CD4-positive, alpha-beta T cell treated with Interleukin-15 for 1 hour (primary cell): ENCODE measurements around the gene C4BPA.

ENCODE experiments used
- DNase-seq: peaks from one replicate; pipeline ENCODE4 v3.0.0-alpha.2; 2020

The C4BPA gene

DNA sequence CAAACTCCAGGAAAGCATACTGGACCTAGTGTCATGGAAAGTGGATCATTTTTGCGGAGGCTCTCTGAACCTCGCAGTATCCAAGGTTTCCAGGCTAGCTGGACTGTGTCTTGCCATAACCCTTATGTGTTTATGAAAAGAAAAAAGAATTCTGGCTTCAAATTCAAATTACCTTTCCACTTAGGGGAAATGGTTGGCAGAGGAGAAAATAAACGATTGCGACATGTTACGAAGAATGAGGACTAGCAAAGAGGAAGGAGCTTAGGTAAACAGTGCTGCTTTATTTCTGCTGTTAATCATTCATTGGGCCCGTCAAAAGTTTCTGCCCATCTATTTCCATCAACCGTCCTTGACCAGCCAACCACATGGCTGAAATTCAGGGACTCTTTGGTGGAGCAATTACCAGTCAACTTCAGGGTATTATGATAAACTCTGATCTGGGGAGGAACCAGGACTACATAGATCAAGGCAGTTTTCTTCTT, at the start of gene C4BPA:
Gene C4BPA (plus strand): TSS at position 342 of the 482 bp plus-strand sequence. CDS start 8,793 bp downstream, outside the sequence.
- no peak for DNase-seq

GRCh38 chr1:207054491-207054890, 49.5 kb upstream of the C4BPA start:
- no peak for DNase-seq

DNA sequence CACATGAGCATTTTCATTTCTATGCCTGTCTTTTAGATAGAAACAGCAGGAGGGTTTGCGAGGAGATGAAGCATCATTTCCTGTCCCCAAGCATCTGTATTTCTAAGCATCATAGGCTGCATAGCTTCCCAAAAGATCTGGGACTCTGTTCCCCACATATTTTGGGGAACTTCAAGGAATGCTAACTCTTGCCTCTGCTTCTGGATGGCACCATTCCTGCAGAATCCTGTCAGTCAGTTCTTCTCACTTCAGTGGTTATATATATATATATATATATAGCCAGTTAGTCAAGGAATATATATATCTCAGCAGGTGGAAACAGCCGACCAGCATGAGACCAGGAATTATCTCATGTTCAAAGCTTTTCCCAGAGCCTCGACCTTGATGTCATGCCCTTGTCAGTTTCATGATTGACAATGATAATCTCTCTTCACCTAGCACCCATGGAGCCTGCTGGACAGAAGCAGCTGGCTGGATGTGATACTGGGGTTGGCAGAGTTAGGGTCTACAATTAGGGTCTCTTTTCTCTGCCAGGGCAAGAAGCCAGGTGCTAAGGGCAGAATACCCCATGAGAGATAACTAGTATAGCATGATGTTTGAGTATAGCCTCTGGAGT, 48.5 kb upstream of the C4BPA start:
- DNase-seq, result no peak

- no peak for DNase-seq
Measured at GRCh38 chr1:207056673-207057072, 47.4 kb upstream of the C4BPA start.

- DNase-seq, result no peak
Measured at GRCh38 chr1:207058252-207058651, 45.8 kb upstream of the C4BPA start.

DNA sequence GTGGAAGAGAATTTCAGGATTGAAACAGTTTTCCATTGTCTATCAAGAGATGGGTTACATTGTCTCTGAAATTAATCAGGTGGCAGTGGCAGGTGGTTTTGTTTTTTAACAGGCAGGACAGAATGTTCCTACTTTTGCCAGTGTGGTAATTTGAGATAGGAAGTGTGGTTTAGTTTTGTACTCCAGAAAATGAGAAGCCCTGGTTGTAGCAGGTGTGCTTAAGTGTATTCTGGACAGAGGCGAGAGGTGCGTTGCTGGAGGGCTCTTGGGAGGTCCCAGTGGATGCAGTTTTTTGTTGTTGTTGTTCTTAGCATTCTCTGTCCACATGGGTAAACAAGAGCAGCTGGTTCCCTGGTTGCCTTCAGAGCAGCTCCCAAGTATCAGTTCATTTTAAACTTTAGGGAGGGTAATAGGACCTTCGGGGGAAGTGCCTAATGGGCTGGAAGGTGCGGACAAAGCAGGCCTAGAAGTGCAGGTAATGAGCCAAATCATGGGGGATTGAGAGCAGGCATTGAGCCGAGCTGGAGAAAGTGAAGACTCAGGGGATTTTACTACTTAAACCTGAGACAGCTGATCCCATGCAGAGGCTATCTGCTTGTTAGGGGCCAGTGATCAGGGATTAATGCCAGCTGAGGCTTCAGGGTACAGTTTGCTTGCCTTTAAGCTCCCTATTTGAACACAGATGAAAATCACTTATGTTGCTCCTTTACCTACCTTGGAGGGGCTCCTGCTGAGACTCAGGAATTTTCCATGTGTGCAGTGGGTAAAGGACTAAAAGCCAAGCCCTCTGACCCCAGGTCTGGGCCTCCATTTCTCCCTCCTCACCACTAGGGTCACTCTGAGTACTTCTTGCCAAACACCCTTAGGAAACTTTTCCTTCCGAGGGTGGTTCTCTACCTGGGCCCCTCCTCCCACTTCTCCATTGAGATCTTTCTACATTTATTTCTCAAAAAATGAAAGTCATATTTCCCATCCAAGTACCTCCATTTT, 44.9 kb upstream of the C4BPA start:
- DNase-seq, result no peak

- no peak for DNase-seq
Measured at GRCh38 chr1:207059881-207060280, 44.2 kb upstream of the C4BPA start.

DNA sequence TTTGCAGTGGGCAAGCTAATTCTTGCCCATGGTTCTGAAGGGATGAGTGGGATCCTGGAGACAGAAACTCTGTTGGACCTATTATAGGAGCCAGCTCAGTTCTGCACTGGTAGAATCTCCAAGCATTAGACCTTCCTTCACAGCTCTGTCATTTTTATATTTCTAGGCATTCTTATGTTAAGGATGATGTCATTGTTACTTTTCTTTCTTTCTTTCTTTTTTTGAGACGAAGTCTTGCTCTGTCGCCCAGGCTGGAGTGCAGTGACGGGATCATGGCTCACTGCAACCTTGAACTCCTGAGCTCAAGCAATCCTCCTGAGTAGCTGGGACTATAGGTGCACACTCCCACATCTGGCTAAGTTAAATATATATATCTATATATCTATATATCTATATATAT, 43.4 kb upstream of the C4BPA start:
- DNase-seq, result no peak

GRCh38 chr1:207062058-207062457, 42.0 kb upstream of the C4BPA start:
- no peak for DNase-seq

DNA sequence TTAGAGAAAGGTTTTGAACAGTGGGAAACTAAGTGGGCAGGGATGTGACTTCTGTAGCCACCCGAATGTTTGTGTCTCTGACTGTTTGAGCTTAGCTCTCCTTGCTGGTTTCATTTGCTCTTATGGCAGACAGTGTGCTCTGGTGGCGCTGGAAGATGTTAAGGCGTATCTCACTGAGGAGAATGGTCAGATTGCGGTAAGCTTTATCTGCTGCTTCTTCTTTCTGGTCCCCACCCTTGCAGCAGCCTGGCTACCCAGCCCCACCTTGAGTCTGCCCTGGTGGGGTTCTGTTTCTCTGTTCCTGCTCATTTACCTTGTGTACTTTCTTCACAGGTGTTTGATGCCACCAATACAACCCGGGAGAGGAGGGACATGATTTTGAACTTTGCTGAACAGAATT, 41.0 kb upstream of the C4BPA start:
- DNase-seq, result no peak

DNA sequence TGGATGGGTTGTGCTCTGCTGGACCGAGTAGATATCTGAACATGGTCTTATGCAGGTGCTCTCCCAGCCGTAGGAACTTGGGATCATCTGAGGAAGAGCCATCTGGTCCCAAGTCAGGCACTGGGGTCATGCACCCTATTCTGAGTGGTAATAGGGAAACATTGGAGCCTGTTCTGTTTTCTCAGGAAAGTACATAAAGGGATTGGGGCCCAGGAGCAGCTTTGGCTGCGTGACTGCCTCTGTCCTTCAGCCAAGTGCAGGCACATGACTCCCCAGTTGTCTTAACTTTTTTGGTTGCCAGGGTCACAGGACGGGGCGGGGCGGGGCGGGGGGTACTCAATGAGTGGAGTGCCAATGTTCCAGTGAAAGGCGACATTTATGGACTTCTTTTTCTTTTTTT, 39.5 kb upstream of the C4BPA start:
- DNase-seq, result no peak

DNA sequence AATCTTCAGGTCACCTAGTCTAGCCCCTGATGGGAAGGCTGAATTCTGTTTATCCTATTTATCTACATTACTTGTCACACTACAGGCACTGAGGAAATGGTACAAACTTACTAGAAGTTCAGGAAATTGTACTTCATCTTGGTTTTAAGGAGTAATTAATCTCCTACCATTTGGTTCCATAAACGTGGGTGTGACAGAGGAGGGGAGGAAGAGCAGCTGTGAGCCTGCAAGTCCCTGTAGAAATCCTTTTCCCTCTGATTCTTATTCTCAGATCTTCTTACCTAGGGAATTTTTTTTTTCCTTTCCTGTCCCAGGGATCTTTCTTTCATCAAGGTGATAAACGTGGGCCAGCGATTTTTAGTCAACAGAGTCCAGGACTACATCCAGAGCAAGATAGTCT, 36.8 kb upstream of the C4BPA start:
- no peak for DNase-seq

- no peak for DNase-seq
Measured at GRCh38 chr1:207067665-207068064, 36.4 kb upstream of the C4BPA start.

DNA sequence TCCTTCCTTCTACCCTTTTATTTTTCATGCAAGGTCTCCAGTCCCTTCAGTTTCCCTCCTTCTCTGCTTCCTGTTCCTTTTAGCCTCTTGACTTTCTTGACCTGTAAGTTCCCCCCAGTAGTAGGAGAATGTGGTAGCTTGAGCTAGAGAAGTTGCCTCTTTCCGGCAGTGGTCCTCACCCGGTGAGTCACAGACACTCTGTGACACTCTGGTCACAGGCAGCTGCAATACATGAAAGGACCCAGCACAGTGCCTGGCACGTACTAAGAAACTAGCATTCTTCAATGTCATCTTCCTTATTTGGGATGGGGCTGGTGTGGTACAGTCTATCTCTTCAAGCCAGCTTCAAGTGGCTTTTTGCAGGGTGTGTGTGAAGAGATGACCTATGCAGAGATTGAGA, 35.0 kb upstream of the C4BPA start:
- DNase-seq, result peak; percentile 37

- no peak for DNase-seq
Measured at GRCh38 chr1:207069858-207070506, 34.1 kb upstream of the C4BPA start.

GRCh38 chr1:207070811-207071210, 33.2 kb upstream of the C4BPA start:
- no peak for DNase-seq

DNA sequence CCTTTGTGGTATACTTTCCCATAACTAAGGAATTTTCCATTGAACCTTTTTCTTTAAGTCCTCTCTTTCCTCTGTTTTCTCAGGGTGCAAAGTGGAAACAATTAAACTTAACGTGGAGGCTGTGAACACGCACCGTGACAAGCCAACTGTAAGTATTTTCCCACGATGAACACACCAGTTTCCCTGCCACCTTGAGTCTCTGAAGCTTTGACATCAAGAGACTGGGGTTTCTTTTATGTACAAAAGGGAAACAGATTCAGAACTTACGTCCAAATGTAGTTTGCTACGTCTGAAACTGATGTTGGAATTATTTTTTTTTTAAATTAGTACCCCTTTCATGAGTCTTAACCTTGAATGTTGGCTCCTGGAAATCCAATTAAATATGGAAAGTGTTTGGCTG, 32.6 kb upstream of the C4BPA start:
- no peak for DNase-seq

- no peak for DNase-seq
Measured at GRCh38 chr1:207072233-207072632, 31.8 kb upstream of the C4BPA start.

DNA sequence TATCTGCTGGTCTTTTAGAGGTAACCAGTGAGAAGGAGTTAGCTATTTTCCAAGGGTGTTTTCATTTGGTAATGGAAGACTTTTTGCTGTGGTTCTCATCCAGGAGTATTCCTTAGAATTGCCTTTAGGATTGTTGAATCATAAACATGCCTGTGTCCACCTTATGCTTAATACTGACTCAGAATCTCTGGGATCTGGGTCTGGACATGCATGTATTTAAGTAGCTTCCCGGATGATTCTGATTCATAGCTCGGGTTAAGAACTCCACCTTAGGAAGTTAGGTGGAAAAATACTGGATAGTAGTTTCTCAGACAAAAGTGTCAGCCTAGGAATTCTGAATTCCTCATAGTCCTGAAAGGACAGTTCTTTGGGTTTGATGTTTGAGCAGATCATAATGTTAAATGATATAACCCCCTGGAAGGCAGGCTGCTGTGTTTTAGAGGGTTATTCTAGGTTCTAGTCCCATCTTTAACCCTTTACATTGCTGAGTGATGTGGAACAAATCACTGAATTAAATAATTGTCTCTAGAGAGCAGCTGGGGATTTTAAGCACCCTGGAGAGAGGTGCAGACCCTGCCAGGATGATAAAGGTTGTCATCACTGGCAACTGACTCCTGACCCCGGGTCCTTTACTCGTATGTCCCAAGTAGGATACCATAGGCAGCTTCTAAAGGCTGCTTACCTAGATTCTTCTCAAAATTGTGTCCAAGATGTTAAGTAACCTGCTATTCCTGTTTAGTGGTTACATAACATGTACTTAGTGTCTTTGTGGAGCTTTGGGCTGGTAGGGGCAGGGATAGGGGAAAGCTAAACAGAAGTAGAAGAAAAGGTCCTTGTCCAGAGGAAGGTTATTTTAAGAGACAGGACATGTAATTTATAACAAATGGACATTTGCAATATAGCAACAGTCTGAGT, 29.9 kb upstream of the C4BPA start:
- no peak for DNase-seq

GRCh38 chr1:207076181-207076955, 27.7 kb upstream of the C4BPA start:
- DNase-seq, result no peak

- DNase-seq, result no peak
Measured at GRCh38 chr1:207077012-207077411, 27.0 kb upstream of the C4BPA start.
